Aorta (tissue), 5 donors: ENCODE results near the gene HCLS1. TPM values are rescaled to one million over a fixed set of nuclear protein-coding genes. Genes with fewer than 3 reads are reported as not detected.
"Not testable (repeated sequence)": the region's sequence is repeated elsewhere in the genome, so short reads cannot be mapped to it uniquely, and the experiment has no call there.

Source experiments
- ATAC-seq: fragments of 200-7000 bp; cut with Tn5 transposase; one replicate; pipeline ENCODE4 v1.9.1; 2022; ENCODE audit warnings: moderate library complexity; ENCODE audit not compliant: low FRiP score
- DNase-seq, 2 donors: peaks; one replicate each; pipeline ENCODE4 v3.0.0-alpha.2; 2020
- H3K27ac ChIP-seq, 2 donors: one replicate each; pipeline ENCODE4 v1.5.1; 2013; ENCODE audit warnings: low read length in 2 of 2, mild to moderate bottlenecking in 2 of 2, moderate library complexity in 2 of 2, control low read depth in 1 of 2, inconsistent platforms in 1 of 2, low read depth in 1 of 2
- H3K27me3 ChIP-seq, 2 donors: one replicate each; pipeline ENCODE4 v1.6.1; 2013; ENCODE audit warnings: control low read depth in 1 of 2, low read length in 1 of 2, mild to moderate bottlenecking in 1 of 2, moderate library complexity in 1 of 2; ENCODE audit not compliant: insufficient read depth in 2 of 2, control insufficient read depth in 1 of 2
- H3K36me3 ChIP-seq, 2 donors: one replicate each; pipeline ENCODE4 v1.6.1; 2013; ENCODE audit warnings: control low read depth in 1 of 2, low read length in 1 of 2, mild to moderate bottlenecking in 1 of 2; ENCODE audit not compliant: insufficient read depth in 2 of 2, control insufficient read depth in 1 of 2
- H3K4me1 ChIP-seq, 2 donors: one replicate each; pipeline ENCODE4 v1.6.1; 2013; ENCODE audit warnings: low read length in 2 of 2, control low read depth in 1 of 2, mild to moderate bottlenecking in 1 of 2, moderate library complexity in 1 of 2; ENCODE audit not compliant: insufficient read depth in 2 of 2, control insufficient read depth in 1 of 2
- H3K4me3 ChIP-seq, 2 donors: one replicate each; pipeline ENCODE4 v1.5.1; 2013; ENCODE audit warnings: low read length in 2 of 2, control low read depth in 1 of 2, mild to moderate bottlenecking in 1 of 2
- H3K9me3 ChIP-seq: one replicate; pipeline ENCODE4 v1.6.1; 2013; ENCODE audit warnings: mild to moderate bottlenecking, low read length; ENCODE audit not compliant: control insufficient read depth
- WGBS, 2 donors: extraction: QIAGEN DNeasy Blood & Tissue Kit; methylation state at CpG; one replicate each; pipeline ENCODE4 v1.1.7; 2013; 5-methylcytosine and 5-hydroxymethylcytosine counted together
- intact Hi-C, 2 donors: fragments of 100-400 bp; cut with DNase I; formaldehyde crosslinking; loops; one replicate each; pipeline versions ENCODE4 v1.14.2 to v1.15.0; 2022
- polyA plus RNA-seq, 2 donors: library from polyadenylated mRNA; stranded (reverse); fragments of 200-250 nt; gene quantifications; one replicate each; pipeline ENCODE4 v1.2.3, GENCODE V29; 2013
- total RNA-seq, 2 donors: library from RNA; stranded (reverse); fragmentation: NEBNext Ultra II Directional; extraction: Animal tissue kit (Norgen Biotek cat#: 25700); gene quantifications; one replicate each; pipeline ENCODE4 v1.2.1, GENCODE V29; 2021
- donor health status: healthy with polysubstance abuse.
- donor health status: Bipolar disorder and iron deficiency.
- donor health status: DM: no; HTN: no; CAD: no.
- donor health status: DM: no; HTN: no; CAD: no.
- donor health status: DM: yes; HTN: yes; CAD: no.

HCLS1 gene
- total and polyA plus RNA-seq, 4 donors = 12.9 to 66.8 (median 54.4) TPM

DNA sequence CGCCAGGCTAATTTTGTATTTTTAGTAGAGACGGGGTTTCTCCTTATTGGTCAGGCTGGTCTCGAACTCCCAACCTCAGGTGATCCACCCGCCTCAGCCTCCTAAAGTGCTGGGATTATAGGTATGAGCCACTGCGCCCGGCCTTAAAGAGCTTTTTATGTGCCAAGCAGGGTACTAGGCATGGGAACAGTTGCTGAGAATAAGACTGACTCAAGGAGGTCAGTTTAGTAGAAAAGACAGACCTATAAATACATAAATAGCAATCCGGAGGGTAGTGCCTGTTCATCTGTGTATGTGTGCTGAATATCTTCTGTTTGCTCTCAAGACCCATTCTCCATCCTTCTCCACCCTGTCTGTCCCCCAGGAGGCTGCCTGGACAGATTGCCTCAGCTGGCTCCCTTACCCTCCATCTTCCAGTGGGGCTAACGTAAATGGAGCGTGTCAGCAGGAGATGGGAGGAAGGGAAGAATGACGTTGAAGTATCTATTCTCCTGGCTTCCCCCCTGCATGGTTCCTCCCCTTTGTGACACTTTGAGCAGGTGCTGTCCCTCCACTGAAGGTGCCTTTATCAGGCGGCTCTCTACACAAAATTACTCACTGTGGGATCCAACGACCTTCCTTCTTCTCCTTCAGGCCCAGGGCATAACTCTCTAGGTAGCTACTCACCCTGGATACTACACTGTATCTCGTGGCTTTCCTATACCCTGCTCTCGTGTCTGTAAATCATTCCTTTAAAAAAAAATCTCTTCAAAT lies 36.4 kb downstream of the HCLS1 start:
- Histone ChIP-seq H3K4me3 (no peak overlapping the region), H3K27ac (no peak overlapping the region), H3K36me3 (no peaks in the 10 kb centered on the region), H3K4me1 (no peaks in the 10 kb centered on the region), H3K27me3 (no peaks in the 10 kb centered on the region), H3K9me3 (no peaks in the 10 kb centered on the region)
- ATAC-seq (no peak), DNase-seq (no peak)
- WGBS, 2 donors = 73 to 75% methylated on average over 14 of the region's 14 CpGs
- intact Hi-C loops = no loop called here

- DNase-seq (no peak), ATAC-seq (no peak)
- no peak overlapping the region for H3K27ac ChIP-seq
- no peaks in the 10 kb centered on the region for H3K4me1 ChIP-seq
- no peaks in the 10 kb centered on the region for H3K27me3 ChIP-seq
- WGBS, 2 donors = 95 to 97% methylated on average over 6 of the region's 6 CpGs
- H3K4me3 ChIP-seq = no peak overlapping the region
- no peaks in the 10 kb centered on the region for H3K9me3 ChIP-seq
- intact Hi-C loops = no loop called here
- H3K36me3 ChIP-seq = no peaks in the 10 kb centered on the region
Observed at GRCh38 chr3:121621491-121621890, 39.2 kb downstream of the HCLS1 start.

DNA sequence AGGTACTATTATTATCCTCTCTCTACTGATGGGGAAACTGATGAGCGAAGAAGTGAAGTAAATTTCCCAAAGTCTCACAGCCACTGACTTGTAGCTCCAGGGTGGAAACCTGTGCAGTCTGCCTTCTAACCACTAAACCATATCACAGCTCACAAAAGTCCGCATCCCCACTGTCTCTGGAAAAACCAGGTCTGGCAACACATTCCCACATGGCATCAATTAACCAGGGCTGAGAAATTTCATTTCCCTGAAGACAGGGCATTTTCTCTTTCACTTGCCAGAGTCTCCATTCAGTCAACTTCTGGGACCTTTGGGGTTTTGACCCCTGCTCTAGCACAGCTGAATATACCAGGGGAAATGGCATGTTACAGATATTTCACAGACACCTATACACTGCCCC lies 41.0 kb downstream of the HCLS1 start:
- intact Hi-C loops = no loop called here
- no peaks in the 10 kb centered on the region for H3K9me3 ChIP-seq
- H3K27ac ChIP-seq = no peak overlapping the region
- no peak overlapping the region for H3K4me3 ChIP-seq
- DNase-seq (no peak), ATAC-seq (no peak)
- no peaks in the 10 kb centered on the region for H3K27me3 ChIP-seq
- WGBS, 2 donors = 84 to 96% methylated on average over 2 of the region's 2 CpGs
- no peaks in the 10 kb centered on the region for H3K36me3 ChIP-seq
- no peaks in the 10 kb centered on the region for H3K4me1 ChIP-seq

- WGBS, 2 donors = 94 to 95% methylated on average over 4 of the region's 4 CpGs
- no peak overlapping the region for H3K27ac ChIP-seq
- H3K27me3 ChIP-seq = no peaks in the 10 kb centered on the region
- no peak for ATAC-seq
- H3K4me1 ChIP-seq = no peaks in the 10 kb centered on the region
- no peak for DNase-seq
- H3K36me3 ChIP-seq = no peaks in the 10 kb centered on the region
- no peak overlapping the region for H3K4me3 ChIP-seq
- intact Hi-C loops = no loop called here
- H3K9me3 ChIP-seq = no peaks in the 10 kb centered on the region
Observed at GRCh38 chr3:121606106-121606505, 54.6 kb downstream of the HCLS1 start.

DNA sequence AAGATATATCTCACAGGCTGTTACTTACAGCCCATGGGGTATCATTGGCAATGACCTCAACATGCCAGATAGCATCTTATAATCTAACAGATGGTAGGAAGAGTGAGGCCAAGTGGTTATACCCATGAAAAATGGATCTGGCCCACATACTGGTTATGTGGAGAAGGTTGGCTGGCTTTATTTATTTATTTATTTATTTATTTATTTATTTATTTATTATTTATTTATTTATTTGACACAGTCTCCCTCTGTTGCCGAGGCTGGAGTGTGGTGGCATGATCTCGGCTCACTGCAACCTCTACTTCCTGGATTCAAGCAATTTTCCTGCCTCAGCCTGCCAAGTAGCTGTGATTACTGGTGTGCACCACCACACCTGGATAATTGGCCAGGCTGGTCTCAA lies 55.9 kb downstream of the HCLS1 start:
- no peak for DNase-seq
- H3K4me1 ChIP-seq = no peaks in the 10 kb centered on the region
- H3K27me3 ChIP-seq = no peaks in the 10 kb centered on the region
- intact Hi-C loops = no loop called here
- H3K36me3 ChIP-seq = no peaks in the 10 kb centered on the region
- no peak overlapping the region for H3K27ac ChIP-seq
- ATAC-seq = no peak
- H3K9me3 ChIP-seq = no peaks in the 10 kb centered on the region
- 90 to 96% methylated on average over 2 of the region's 2 CpGs for WGBS, 2 donors
- no peak overlapping the region for H3K4me3 ChIP-seq

GRCh38 chr3:121601212-121601812 lies 59.4 kb downstream of the HCLS1 start:
- no peaks in the 10 kb centered on the region for H3K27me3 ChIP-seq
- H3K9me3 ChIP-seq = no peaks in the 10 kb centered on the region
- H3K4me1 ChIP-seq = no peaks in the 10 kb centered on the region
- no peaks in the 10 kb centered on the region for H3K36me3 ChIP-seq
- no peak overlapping the region for H3K4me3 ChIP-seq
- ATAC-seq (peak; percentile 53), DNase-seq (no peak)
- no peak overlapping the region for H3K27ac ChIP-seq
- intact Hi-C loops = no loop called here
- 2 to 3% methylated on average over 4 of the region's 4 CpGs for WGBS, 2 donors

- DNase-seq, H3K9me3 ChIP-seq, H3K27ac ChIP-seq, H3K36me3 ChIP-seq, intact Hi-C loops, ATAC-seq, H3K27me3 ChIP-seq, H3K4me1 ChIP-seq, H3K4me3 ChIP-seq: not testable (repeated sequence)
- WGBS, 2 donors = 14 to 34% methylated on average over 2 of the region's 2 CpGs
Observed at GRCh38 chr3:121599900-121600299, 60.8 kb downstream of the HCLS1 start.

GRCh38 chr3:121598564-121598963 lies 62.1 kb downstream of the HCLS1 start:
- H3K36me3 ChIP-seq = no peaks in the 10 kb centered on the region
- intact Hi-C loops = no loop called here
- no peaks in the 10 kb centered on the region for H3K4me1 ChIP-seq
- H3K9me3 ChIP-seq = no peaks in the 10 kb centered on the region
- H3K27ac ChIP-seq = no peak overlapping the region
- no peaks in the 10 kb centered on the region for H3K27me3 ChIP-seq
- DNase-seq (no peak), ATAC-seq (no peak)
- no peak overlapping the region for H3K4me3 ChIP-seq
- 91 to 96% methylated on average over 2 of the region's 2 CpGs for WGBS, 2 donors

- DNase-seq (no peak), ATAC-seq (no peak)
- Histone ChIP-seq H3K36me3 (no peaks in the 10 kb centered on the region), H3K27ac (no peak overlapping the region), H3K9me3 (no peaks in the 10 kb centered on the region), H3K4me3 (no peak overlapping the region), H3K4me1 (no peaks in the 10 kb centered on the region), H3K27me3 (no peaks in the 10 kb centered on the region)
- 23 to 29% methylated on average over 4 of the region's 4 CpGs for WGBS, 2 donors
- intact Hi-C loops = no loop called here
Observed at GRCh38 chr3:121595765-121596406, 64.8 kb downstream of the HCLS1 start.
